GM23248 (cell line): ENCODE measurements around the gene CTNND2.

Source experiments
- EZH2 ChIP-seq: fragments of 200-600 bp; sonication (generic); IDR thresholded peaks from 2 replicates; pipeline ENCODE4 v1.6.1; 2018; ENCODE audit warnings: antibody characterized with exemption, mild to moderate bottlenecking; ENCODE audit not compliant: insufficient read depth, poor library complexity, severe bottlenecking
- EZH2phosphoT487 ChIP-seq: fragments of 200-600 bp; sonication (generic); IDR thresholded peaks from 2 replicates; pipeline ENCODE4 v1.6.1; 2018; ENCODE audit warnings: antibody characterized with exemption, moderate library complexity, mild to moderate bottlenecking, low read depth; ENCODE audit not compliant: insufficient read depth

- no peak for TF ChIP-seq EZH2
- TF ChIP-seq EZH2phosphoT487 = no peak
Measured at GRCh38 chr5:11310158-11310557, 594.1 kb downstream of the CTNND2 start.
